C4-2B (cell line): ENCODE results near the gene NRP1.

ENCODE experiments used
- H3K27ac ChIP-seq: fragments of 450-650 bp; 2 replicates; pipeline ENCODE4 v1.5.1; 2017
- ZFX ChIP-seq: fragments of 450-650 bp; IDR thresholded peaks from 2 replicates; pipeline ENCODE4 v1.6.1; 2017
- TF ChIP-seq, protein P1 (sequence below): fragments of 450-650 bp; conservative IDR thresholded peaks from 2 replicates; pipeline ENCODE4 v1.5.1; 2017; ENCODE audit warnings: mild to moderate bottlenecking

NRP1 gene

DNA sequence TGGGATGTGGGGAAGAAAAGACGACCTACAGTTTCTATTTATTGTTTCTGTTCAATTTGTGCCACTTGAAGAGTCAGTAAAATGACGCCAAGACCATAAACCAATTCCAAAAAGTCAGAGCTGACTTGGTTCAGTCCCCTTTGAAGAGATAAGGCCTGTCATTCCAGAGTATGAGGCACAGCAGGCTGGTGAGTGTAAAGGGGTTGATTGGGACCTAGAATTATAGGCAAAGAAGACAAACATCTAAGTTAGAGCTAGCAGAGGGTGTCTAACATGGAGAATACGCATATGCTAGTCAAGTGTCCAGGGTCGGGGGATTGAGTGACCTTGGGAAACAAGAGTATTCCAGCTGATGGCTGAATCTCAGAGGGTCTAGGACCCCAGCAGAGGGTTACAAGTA lies 23.6 kb downstream of the NRP1 start:
- H3K27ac ChIP-seq = no peak overlapping the region
- TF ChIP-seq, protein P1, sequence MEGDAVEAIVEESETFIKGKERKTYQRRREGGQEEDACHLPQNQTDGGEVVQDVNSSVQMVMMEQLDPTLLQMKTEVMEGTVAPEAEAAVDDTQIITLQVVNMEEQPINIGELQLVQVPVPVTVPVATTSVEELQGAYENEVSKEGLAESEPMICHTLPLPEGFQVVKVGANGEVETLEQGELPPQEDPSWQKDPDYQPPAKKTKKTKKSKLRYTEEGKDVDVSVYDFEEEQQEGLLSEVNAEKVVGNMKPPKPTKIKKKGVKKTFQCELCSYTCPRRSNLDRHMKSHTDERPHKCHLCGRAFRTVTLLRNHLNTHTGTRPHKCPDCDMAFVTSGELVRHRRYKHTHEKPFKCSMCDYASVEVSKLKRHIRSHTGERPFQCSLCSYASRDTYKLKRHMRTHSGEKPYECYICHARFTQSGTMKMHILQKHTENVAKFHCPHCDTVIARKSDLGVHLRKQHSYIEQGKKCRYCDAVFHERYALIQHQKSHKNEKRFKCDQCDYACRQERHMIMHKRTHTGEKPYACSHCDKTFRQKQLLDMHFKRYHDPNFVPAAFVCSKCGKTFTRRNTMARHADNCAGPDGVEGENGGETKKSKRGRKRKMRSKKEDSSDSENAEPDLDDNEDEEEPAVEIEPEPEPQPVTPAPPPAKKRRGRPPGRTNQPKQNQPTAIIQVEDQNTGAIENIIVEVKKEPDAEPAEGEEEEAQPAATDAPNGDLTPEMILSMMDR = no peak
- no peak for TF ChIP-seq ZFX

DNA sequence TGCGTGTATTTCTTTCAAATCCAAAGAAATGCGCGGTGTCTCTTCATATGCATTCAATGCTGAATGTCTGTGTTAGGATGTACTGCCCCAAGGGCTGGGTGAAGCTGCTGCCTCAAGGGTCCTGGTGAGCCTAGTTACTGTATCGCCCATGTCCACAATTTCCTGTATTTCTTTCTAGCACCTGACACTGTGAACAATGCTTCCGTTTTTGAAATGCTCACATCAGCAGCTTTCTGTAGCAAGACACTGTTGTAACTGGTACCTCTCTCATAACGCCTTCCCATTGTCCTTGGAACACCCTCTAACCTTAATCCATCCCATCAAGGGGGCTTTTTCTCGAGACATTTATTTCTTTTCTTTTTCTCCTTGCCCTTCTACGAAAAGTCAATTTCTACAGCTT lies 25.1 kb downstream of the NRP1 start:
- no peak overlapping the region for H3K27ac ChIP-seq

DNA sequence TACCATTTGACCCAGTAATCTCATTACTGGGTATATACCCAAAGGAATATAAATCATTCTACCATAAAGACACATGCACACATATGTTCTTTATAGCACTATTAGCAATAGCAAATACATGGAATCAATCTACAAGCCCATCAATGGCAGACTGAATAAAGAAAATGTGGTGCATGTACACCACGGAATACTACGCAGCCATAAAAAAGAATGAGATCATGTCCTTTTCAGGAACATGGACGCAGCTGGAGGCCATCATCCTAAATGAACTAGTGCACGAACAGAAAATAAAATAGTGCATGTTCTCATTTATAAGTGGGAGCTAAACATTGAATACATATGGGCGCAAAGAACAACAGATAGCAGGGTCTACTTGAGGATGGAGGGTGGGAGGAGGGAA lies 26.6 kb downstream of the NRP1 start:
- no peak for TF ChIP-seq ZFX
- TF ChIP-seq, protein P1 = no peak

More for the DNA sequence above, 25.1 kb downstream of the NRP1 start:
- TF ChIP-seq, protein P1 = no peak
- no peak for TF ChIP-seq ZFX

DNA sequence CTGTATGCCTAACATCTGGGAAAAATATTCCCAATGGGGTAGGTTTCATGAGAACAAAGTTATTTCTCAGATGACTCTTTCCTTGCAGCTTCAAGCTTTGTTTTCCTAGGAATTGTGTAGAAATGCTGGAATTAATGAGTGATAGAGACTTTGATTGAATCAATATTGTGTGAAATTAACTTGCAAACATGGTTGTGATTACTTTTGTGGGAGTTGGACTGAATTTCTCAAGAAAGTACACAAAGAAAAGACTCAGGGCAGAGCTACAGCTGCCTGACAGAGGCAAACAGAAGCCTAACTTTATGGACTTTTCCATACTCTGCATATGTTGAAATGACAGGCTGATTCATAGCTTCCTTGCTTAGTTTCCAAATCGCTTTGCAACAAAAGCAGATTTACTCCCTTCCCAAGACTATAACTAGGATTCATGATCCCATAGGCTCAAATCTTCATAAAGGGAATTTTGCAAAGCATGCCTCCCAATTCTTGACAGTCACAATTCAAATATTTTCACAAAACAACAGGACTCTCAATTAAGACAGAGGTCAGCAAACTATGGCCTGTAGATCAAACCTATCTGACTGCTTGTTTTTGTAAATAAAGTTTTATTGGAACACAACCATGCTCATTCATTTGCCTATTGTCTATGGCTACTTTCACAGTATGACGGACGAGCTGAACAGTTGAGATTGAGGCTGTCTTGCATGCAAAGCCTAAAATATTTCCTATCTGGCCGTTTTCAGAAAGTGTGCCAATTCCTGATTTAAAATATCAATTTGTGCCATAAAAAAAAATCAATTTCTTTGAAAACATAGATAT lies 27.6 kb downstream of the NRP1 start:
- H3K27ac ChIP-seq = no peak overlapping the region
- no peak for TF ChIP-seq ZFX
- TF ChIP-seq, protein P1 = no peak

More for the DNA sequence above, 26.6 kb downstream of the NRP1 start:
- H3K27ac ChIP-seq = no peak overlapping the region

DNA sequence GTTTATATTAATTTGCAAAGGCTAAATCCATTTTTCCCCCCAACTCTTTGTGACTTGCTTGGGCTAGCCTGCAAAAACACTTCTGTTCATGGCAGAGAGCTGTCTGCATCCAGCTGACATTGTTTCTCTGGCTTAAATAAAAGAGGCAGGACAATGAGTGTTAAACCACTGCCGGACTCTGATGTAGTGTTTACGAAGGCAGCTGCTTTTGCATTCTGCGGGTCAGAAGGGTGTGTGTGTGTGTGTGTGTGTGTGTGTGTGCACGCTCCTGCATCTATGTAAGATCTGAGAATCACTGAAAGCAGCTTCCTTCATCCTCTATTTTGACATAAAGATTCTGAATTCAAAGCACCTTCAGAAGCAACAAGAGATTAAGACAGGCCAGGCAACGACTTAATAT lies 28.3 kb downstream of the NRP1 start:
- no peak overlapping the region for H3K27ac ChIP-seq
- no peak for TF ChIP-seq ZFX
- TF ChIP-seq, protein P1 = no peak

DNA sequence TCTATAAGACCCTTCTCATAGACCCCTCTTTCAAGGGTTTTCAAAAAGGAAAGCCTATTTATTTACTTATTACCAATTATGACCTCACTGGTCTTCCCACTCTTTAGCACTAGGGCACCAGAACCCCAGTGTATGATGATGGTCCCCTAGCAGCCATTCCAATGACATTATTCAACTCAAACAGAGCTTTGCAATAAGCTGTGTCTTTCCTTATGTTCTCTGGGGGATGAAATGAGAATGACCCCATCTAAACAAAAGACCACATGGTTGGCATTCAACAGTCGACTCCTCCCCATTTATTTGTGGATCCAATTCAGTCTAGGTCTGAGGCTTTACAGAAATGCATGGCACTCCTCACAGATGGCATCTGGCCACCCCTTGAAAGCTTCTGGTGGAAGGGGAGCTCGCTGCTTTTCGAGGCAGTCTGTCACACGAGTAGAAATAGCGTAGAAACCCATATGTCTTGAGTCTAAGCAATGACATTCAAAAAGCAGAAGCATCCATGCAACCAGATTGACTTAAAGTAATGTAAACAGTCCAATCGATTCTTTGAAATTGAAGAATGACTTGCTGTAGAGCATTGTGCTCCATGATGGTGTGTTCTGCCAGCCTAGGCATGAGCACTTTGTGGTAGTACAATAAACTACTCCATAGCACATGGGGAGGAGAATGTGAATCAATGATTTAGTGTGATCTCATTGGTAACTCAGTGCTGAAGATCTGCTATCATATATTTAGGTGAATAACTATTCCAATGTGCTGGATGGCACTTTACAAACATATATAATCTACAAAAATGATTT lies 29.8 kb downstream of the NRP1 start:
- TF ChIP-seq ZFX = no peak
- TF ChIP-seq, protein P1 = no peak
- no peak overlapping the region for H3K27ac ChIP-seq

DNA sequence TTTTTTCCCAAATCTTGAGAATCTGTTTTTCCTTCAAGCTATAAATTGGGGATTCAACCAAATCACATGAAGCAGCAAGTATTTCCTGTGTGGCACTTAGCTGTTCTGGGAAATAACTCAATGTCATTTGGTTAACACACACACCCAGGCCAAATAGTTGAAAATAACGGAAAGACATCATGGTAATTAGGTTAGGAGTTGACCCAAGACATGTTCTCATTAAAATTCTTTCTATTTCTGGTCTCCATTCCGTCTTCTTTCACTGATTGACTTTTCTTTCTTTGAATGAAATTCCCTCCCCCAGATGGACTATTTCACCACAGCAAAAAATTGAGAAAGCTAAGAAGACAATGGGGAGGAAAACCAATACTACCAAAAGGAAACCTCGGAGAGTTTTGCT lies 30.5 kb downstream of the NRP1 start:
- H3K27ac ChIP-seq = no peak overlapping the region
- TF ChIP-seq, protein P1 = no peak
- TF ChIP-seq ZFX = no peak
